H1 (cell line): ENCODE measurements around the gene FNDC11.

Source experiments
- BACH1 ChIP-seq: IDR thresholded peaks from 2 replicates; pipeline ENCODE4 v1.6.1; 2012; ENCODE audit warnings: low read length, improper control_type of control experiment
- POLR2A ChIP-seq, 2 experiments: IDR thresholded peaks; 1 replicate in 1 of 2; 2 replicates in 1 of 2; pipeline ENCODE4 v1.6.1; 2011; ENCODE audit warnings: low read depth in 2 of 2, low read length in 2 of 2, mild to moderate bottlenecking in 2 of 2; ENCODE audit errors: control extremely low read depth in 1 of 2

- no peak for TF ChIP-seq POLR2A (IDR thresholded peaks at IDR 0.05; ENCODE audit: control extremely low read depth in 1 of 2, low read depth in 2 of 2, low read length in 2 of 2)
- no peak for TF ChIP-seq BACH1
Measured at GRCh38 chr20:63504642-63505041, 49.3 kb upstream of the FNDC11 start.
